AG09309 (cell line): Measurements from ENCODE around the gene STUM.

Experiments used
- DNase-seq: peaks from one replicate; pipeline ENCODE4 v3.0.0-alpha.2; 2010; ENCODE audit warnings: low read depth
- H3K4me3 ChIP-seq: 2 replicates; pipeline ENCODE4 v1.5.1; 2011; ENCODE audit warnings: mild to moderate bottlenecking, low read depth, low read length, moderate library complexity; ENCODE audit not compliant: control insufficient read depth
- CTCF ChIP-seq: IDR thresholded peaks from 2 replicates; pipeline ENCODE4 v1.5.1; 2011; ENCODE audit warnings: mild to moderate bottlenecking, low read depth, low read length, inconsistent platforms; ENCODE audit not compliant: insufficient read depth, control insufficient read depth; ENCODE audit errors: missing control alignments

The STUM gene

GRCh38 chr1:226602186-226603021 lies 53.8 kb downstream of the STUM start:
- no peak for TF ChIP-seq CTCF
- no peak overlapping the region; the same call in none of the 2 replicates for H3K4me3 ChIP-seq
- DNase-seq, result peak; percentile 82

DNA sequence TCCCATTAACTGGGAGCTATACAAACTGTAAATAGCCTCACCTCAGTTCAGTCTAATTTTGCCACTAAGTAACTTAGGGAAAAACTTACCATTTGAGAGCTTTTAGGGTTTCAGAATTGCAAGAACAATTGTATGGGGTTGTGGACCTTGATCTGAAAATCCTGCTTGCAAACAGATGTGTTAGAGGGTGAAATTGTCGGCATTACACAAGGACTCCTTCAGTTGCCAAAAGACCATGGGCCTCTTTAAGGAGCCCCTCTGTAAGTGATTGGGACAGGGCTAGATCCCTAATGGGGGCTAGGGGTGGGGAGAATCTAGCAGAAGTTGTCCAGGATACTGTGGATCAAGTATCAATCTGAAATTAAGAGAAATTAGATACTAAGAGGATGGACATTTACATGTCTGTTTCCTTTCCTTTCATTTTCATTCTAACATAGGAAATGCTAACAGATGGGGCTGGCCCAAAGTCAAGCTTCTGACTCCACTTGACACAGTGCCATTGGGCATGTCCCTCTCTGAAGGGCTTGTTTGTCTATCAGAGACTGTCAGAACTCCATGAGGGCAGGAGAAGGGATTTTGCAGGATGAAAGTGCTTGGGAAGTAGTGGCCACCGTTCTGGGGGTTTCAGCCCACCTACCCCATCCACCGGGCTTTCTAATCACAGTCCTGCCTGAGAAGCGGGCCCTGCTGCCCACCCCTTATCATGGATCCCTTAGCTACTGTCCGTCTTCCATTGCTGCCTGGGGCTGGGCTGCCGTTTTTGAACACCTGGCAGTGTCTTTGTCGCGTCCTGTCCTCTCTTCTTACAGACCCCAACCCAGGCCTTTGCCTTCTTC lies 54.7 kb downstream of the STUM start:
- DNase-seq, result peak; percentile 46
- peak overlapping the region; percentile 22 for H3K4me3 ChIP-seq
- no peak for TF ChIP-seq CTCF

- no peak overlapping the region for H3K4me3 ChIP-seq
- no peak for DNase-seq
- TF ChIP-seq CTCF, result no peak
These were observed 55.4 kb downstream of the STUM start for GRCh38 chr1:226603858-226604559.

DNA sequence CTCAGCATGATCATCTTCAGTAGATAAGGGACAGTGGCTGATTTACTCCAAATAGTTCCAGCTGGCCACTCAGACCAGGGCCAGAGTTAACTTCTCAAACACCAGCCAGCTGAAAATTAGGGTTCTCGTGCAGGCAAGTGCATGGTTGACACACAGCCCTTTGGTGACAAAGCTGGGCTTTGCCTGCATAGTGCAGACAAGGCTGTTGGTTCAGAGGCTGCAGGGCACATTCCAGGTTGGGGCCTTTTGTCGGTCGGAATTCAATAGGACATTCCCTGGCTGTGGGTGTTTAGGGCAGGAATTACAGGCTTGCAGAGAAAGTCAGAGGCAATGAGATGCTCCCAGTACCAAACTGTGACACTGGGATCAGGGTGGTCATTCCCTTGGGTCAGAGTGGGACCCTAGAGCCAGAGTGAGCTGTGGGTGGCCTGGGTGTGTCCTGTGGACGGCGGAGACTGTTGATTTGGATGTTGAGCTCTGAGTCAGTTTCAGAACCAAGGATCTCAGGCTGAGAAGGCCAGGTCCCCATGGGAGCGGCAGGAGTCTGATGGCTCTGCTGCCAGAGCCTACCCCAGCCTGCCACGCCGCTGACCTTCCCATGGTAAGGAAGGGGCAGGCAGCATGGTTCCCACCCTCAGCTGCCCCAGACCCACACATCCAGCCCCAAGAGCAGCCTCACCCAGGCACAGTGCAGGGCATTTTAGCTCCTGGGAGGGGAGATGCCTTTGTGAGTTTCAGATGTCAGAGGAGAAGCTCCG lies 56.2 kb downstream of the STUM start:
- no peak for DNase-seq
- TF ChIP-seq CTCF, result no peak
- no peak overlapping the region for H3K4me3 ChIP-seq

DNA sequence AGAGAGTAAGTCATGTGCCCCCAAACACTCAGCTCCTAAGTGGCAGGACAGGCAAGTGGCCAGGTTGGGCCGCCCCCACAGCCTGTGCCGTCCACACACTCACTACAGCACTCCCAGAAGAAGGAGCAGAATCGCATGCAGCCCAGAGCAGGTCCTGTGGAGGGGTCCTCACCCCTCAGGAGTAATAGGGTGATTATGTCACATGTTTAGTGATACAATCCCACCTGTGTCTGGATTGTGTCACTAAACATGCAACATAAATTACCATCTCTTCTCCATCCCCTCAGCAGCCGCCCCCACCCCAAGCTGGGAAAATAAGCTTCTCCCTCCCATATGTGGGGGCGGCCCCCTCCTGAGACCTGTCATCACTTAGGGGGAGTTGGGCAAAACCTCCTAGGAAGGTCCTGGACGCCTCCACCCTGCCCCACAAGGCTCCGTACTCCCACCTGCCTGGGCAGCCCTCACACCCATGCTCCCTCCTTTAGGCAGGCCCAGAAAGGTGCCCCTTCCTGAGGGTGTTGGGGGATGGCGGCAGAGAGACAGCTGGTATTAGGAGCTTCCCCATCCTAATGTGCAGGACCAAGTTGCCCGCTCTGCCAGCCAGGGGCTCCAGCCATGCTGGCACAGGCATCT lies 56.9 kb downstream of the STUM start:
- DNase-seq, result no peak
- no peak for TF ChIP-seq CTCF
- H3K4me3 ChIP-seq, result no peak overlapping the region
